PC-3 (cell line): ENCODE data around the gene ATP8A2.

Source experiments
- CTCF ChIP-seq: fragments of 300-600 bp; sonication (generic); conservative IDR thresholded peaks from 2 replicates; pipeline ENCODE4 v1.5.1; 2017; ENCODE audit warnings: antibody characterized with exemption, low read depth, mild to moderate bottlenecking, low read length
- EZH2 ChIP-seq: fragments of 300-600 bp; sonication (generic); IDR thresholded peaks from one replicate; pipeline ENCODE4 v1.6.1; 2017; ENCODE audit warnings: antibody characterized with exemption, mild to moderate bottlenecking, low read length; ENCODE audit not compliant: unreplicated experiment

GRCh38 chr13:26017196-26017921, 645.6 kb downstream of the ATP8A2 start:
- TF ChIP-seq EZH2, result no peak
- TF ChIP-seq CTCF, result no peak
